HG03342 (cell line): ENCODE results near the gene THAP7.
"Not testable (repeated sequence)": the region's sequence is repeated elsewhere in the genome, so short reads cannot be mapped to it uniquely, and the experiment has no call there.

Source experiments
- ATAC-seq: cut with Tn5 transposase; IDR thresholded peaks from one replicate; pipeline ENCODE4 v1.9.1; 2021; ENCODE audit warnings: mild to moderate bottlenecking, moderate library complexity; ENCODE audit not compliant: unreplicated experiment

The THAP7 gene

GRCh38 chr22:21013657-21014201 lies 11.8 kb upstream of the THAP7 start:
- ATAC-seq, result no peak

- no peak for ATAC-seq
Observed at GRCh38 chr22:21012446-21013407, 10.8 kb upstream of the THAP7 start.

- ATAC-seq, result no peak
Observed at GRCh38 chr22:21010426-21011113, 8.7 kb upstream of the THAP7 start.

GRCh38 chr22:21009638-21010425 lies 7.9 kb upstream of the THAP7 start:
- ATAC-seq, result no peak

- not testable (repeated sequence) for ATAC-seq
Observed at GRCh38 chr22:21009208-21009607, 7.3 kb upstream of the THAP7 start.

GRCh38 chr22:21003782-21004181 lies 1.9 kb upstream of the THAP7 start:
- ATAC-seq, result no peak

GRCh38 chr22:21000987-21001600 lies 824 bp downstream of the THAP7 start:
- no peak for ATAC-seq

GRCh38 chr22:21000207-21000986 lies 1.5 kb downstream of the THAP7 start:
- no peak for ATAC-seq

GRCh38 chr22:20999350-21000206 lies 2.3 kb downstream of the THAP7 start:
- ATAC-seq, result no peak

- ATAC-seq, result no peak
Observed at GRCh38 chr22:20998411-20999336, 3.2 kb downstream of the THAP7 start.

- ATAC-seq, result no peak
Observed at GRCh38 chr22:20997536-20998257, 4.2 kb downstream of the THAP7 start.

GRCh38 chr22:20996598-20997535 lies 5.1 kb downstream of the THAP7 start:
- ATAC-seq, result no peak

GRCh38 chr22:20996031-20996410 lies 5.9 kb downstream of the THAP7 start:
- no peak for ATAC-seq

- no peak for ATAC-seq
Observed at GRCh38 chr22:20995329-20996030, 6.4 kb downstream of the THAP7 start.

GRCh38 chr22:20994902-20995241 lies 7.0 kb downstream of the THAP7 start:
- no peak for ATAC-seq
